ENCODE results near the gene MYO7B. TPM values are rescaled to one million over a fixed set of nuclear protein-coding genes. Genes with fewer than 3 reads are reported as not detected.

Gene MYO7B
- total RNA-seq, 2 donors from 2014 or later, result 0.14 to 0.78 TPM

- H3K9me3 ChIP-seq, result no peaks in the 10 kb centered on the region
- H3K4me1 ChIP-seq (ENCODE audit: control insufficient read depth in 1 of 2, low read depth in 2 of 2), result peaks cover 43 to 79% of the 10 kb centered on the region in 2 donors
- H3K27me3 ChIP-seq (replicated peaks; ENCODE audit: insufficient read depth), result no peaks in the 10 kb centered on the region
- ATAC-seq (ENCODE audit: insufficient number of reproducible peaks, low FRiP score, low read depth) (no peak), DNase-seq (ENCODE audit: low spot score) (no peak)
- TF ChIP-seq CTCF (IDR thresholded peaks at IDR 0.05), result no peak
- H3K36me3 ChIP-seq, result peaks cover 8% of the 10 kb centered on the region
- H3K4me3 ChIP-seq, result no peak overlapping the region
- H3K27ac ChIP-seq, result peak overlapping the region; percentile 64 to 70
Observed at GRCh38 chr2:127648321-127648720, 112.8 kb downstream of the MYO7B start.

GRCh38 chr2:127649100-127649611 is 113.7 kb downstream of the MYO7B start:
- peak overlapping the region; percentile 54 to 75 for H3K27ac ChIP-seq
- ATAC-seq (ENCODE audit: insufficient number of reproducible peaks, low FRiP score, low read depth) (no peak), DNase-seq (ENCODE audit: low spot score) (no peak)
- TF ChIP-seq CTCF (IDR thresholded peaks at IDR 0.05), result no peak
- no peaks in the 10 kb centered on the region for H3K9me3 ChIP-seq
- peaks cover 16% of the 10 kb centered on the region for H3K36me3 ChIP-seq
- peaks cover 43 to 80% of the 10 kb centered on the region in 2 donors for H3K4me1 ChIP-seq (ENCODE audit: control insufficient read depth in 1 of 2, low read depth in 2 of 2)
- no peak overlapping the region for H3K4me3 ChIP-seq
- no peaks in the 10 kb centered on the region for H3K27me3 ChIP-seq (replicated peaks; ENCODE audit: insufficient read depth)

GRCh38 chr2:127649684-127650040 is 114.2 kb downstream of the MYO7B start:
- peak; percentile 35 for ATAC-seq (ENCODE audit: insufficient number of reproducible peaks, low FRiP score, low read depth)
- DNase-seq (ENCODE audit: low spot score), result peak; percentile 64
- H3K36me3 ChIP-seq, result peaks cover 21% of the 10 kb centered on the region
- no peaks in the 10 kb centered on the region for H3K9me3 ChIP-seq
- TF ChIP-seq CTCF (IDR thresholded peaks at IDR 0.05), result peak; percentile 88
- peaks cover 43 to 76% of the 10 kb centered on the region in 2 donors for H3K4me1 ChIP-seq (ENCODE audit: control insufficient read depth in 1 of 2, low read depth in 2 of 2)
- H3K4me3 ChIP-seq, result no peak overlapping the region
- H3K27me3 ChIP-seq (replicated peaks; ENCODE audit: insufficient read depth), result no peaks in the 10 kb centered on the region
- peak overlapping the region; percentile 54 to 75 for H3K27ac ChIP-seq

- DNase-seq (ENCODE audit: low spot score) (no peak), ATAC-seq (ENCODE audit: insufficient number of reproducible peaks, low FRiP score, low read depth) (no peak)
- no peak for TF ChIP-seq CTCF (IDR thresholded peaks at IDR 0.05)
- peaks cover 43 to 76% of the 10 kb centered on the region in 2 donors for H3K4me1 ChIP-seq (ENCODE audit: control insufficient read depth in 1 of 2, low read depth in 2 of 2)
- H3K27me3 ChIP-seq (replicated peaks; ENCODE audit: insufficient read depth), result no peaks in the 10 kb centered on the region
- H3K9me3 ChIP-seq, result no peaks in the 10 kb centered on the region
- peak overlapping the region; percentile 54 to 75 for H3K27ac ChIP-seq
- no peak overlapping the region for H3K4me3 ChIP-seq
- H3K36me3 ChIP-seq, result peaks cover 27% of the 10 kb centered on the region
Observed at GRCh38 chr2:127650041-127650784, 114.7 kb downstream of the MYO7B start.

GRCh38 chr2:127650785-127651380 is 115.4 kb downstream of the MYO7B start:
- TF ChIP-seq CTCF (IDR thresholded peaks at IDR 0.05), result no peak
- H3K4me1 ChIP-seq (ENCODE audit: control insufficient read depth in 1 of 2, low read depth in 2 of 2), result peaks cover 43 to 79% of the 10 kb centered on the region in 2 donors

More at GRCh38 chr2:127650785-127651380, 115.4 kb downstream of the MYO7B start:
- Histone ChIP-seq H3K27ac (peak overlapping the region; percentile 54 to 75), H3K36me3 (peaks cover 27% of the 10 kb centered on the region), H3K9me3 (no peaks in the 10 kb centered on the region), H3K4me3 (no peak overlapping the region), H3K27me3 (replicated peaks; ENCODE audit: insufficient read depth) (no peaks in the 10 kb centered on the region)
- DNase-seq (ENCODE audit: low spot score) (no peak), ATAC-seq (ENCODE audit: insufficient number of reproducible peaks, low FRiP score, low read depth) (no peak)

All from thoracic aorta (tissue), 2 donors.